H1 (cell line): ENCODE measurements around the gene DHRS7C. TPM values are rescaled to one million over a fixed set of nuclear protein-coding genes. Genes with fewer than 3 reads are reported as not detected.

Source experiments
- CTCF ChIA-PET: fragments of 300-600 bp; sonication (Branson Sonifier 250); formaldehyde crosslinking; loops from one replicate; lab custom pipeline; 2021; ENCODE audit not compliant: partially characterized antibody; lab: Charles Lee
- POLR2A ChIA-PET: fragments of 300-600 bp; sonication (Branson Sonifier 250); formaldehyde crosslinking; loops from one replicate; lab custom pipeline; 2021; ENCODE audit warnings: inconsistent platforms; ENCODE audit not compliant: partially characterized antibody; lab: Charles Lee
- DNase-seq, 2 experiments: peaks; one replicate each; pipeline versions ENCODE4 v3.0.0 to v3.0.0-alpha.2; 2010 to 2022; ENCODE audit warnings: low spot score in 2 of 2, low read depth in 1 of 2, mixed read lengths in 1 of 2
- FAIRE-seq: peaks from 2 replicates; lab custom pipeline; 2011; peaks lifted over from hg19 to GRCh38; lab: Jason Lieb, UNC
- H2AFZ ChIP-seq: 2 replicates; pipeline ENCODE4 v1.8.1; 2012; ENCODE audit warnings: low read length, inconsistent platforms
- H2AK5ac ChIP-seq: 2 replicates; pipeline ENCODE4 v1.6.1; 2013; ENCODE audit warnings: low read depth, low read length
- H2BK120ac ChIP-seq: replicated peaks from 2 replicates; pipeline ENCODE3; 2013; ENCODE audit warnings: low read depth, low read length, inconsistent platforms
- H2BK12ac ChIP-seq: 2 replicates; pipeline ENCODE4 v1.6.1; 2013; ENCODE audit warnings: low read depth, low read length
- H2BK15ac ChIP-seq: 2 replicates; pipeline ENCODE4 v1.6.1; 2013; ENCODE audit warnings: low read length
- H2BK20ac ChIP-seq: 2 replicates; pipeline ENCODE4 v1.6.1; 2013; ENCODE audit warnings: low read length
- H2BK5ac ChIP-seq: 2 replicates; pipeline ENCODE4 v1.6.1; 2013; ENCODE audit warnings: low read depth, low read length
- H3K14ac ChIP-seq: 2 replicates; pipeline ENCODE4 v1.6.1; 2013; ENCODE audit warnings: inconsistent platforms; ENCODE audit not compliant: insufficient read length
- H3K18ac ChIP-seq: 2 replicates; pipeline ENCODE4 v1.6.1; 2013; ENCODE audit warnings: low read length; ENCODE audit errors: extremely low read depth
- H3K23ac ChIP-seq: 2 replicates; pipeline ENCODE4 v1.6.1; 2013; ENCODE audit warnings: inconsistent platforms; ENCODE audit not compliant: insufficient read length
- H3K23me2 ChIP-seq: 2 replicates; pipeline ENCODE4 v1.6.1; 2013; ENCODE audit warnings: low read depth, low read length
- H3K27ac ChIP-seq: 2 replicates; pipeline ENCODE4 v1.6.1; 2011; ENCODE audit warnings: low read depth, low read length, inconsistent platforms
- H3K27me3 ChIP-seq, 4 experiments: replicated peaks in 1 of 4; 1 replicate in 1 of 4; 2 replicates in 3 of 4; pipeline versions ENCODE4 v1.6.1 to v1.8.1; 2011 to 2013; ENCODE audit warnings: low read length in 3 of 4, mild to moderate bottlenecking in 3 of 4, inconsistent platforms in 2 of 4, mixed read lengths in 2 of 4, moderate library complexity in 1 of 4; ENCODE audit not compliant: control insufficient read depth in 3 of 4, insufficient read depth in 3 of 4; ENCODE audit errors: extremely low read depth in 1 of 4
- H3K36me3 ChIP-seq, 4 experiments: 2 replicates each; pipeline versions ENCODE4 v1.6.1 to v1.8.1; 2011 to 2013; ENCODE audit warnings: mild to moderate bottlenecking in 4 of 4, low read length in 3 of 4, moderate library complexity in 2 of 4, control low read depth in 1 of 4, inconsistent platforms in 1 of 4; ENCODE audit not compliant: insufficient read depth in 4 of 4, control insufficient read depth in 2 of 4
- H3K4ac ChIP-seq: replicated peaks from 2 replicates; pipeline ENCODE3; 2013; ENCODE audit warnings: low read length, low read depth, mixed read lengths, inconsistent platforms; ENCODE audit not compliant: insufficient read length
- H3K4me1 ChIP-seq, 4 experiments: replicated peaks in 1 of 4; 1 replicate in 1 of 4; 2 replicates in 3 of 4; pipeline versions ENCODE4 v1.6.1 to v1.8.1; 2011 to 2013; ENCODE audit warnings: low read length in 3 of 4, inconsistent platforms in 2 of 4, mixed read lengths in 1 of 4; ENCODE audit not compliant: insufficient read depth in 4 of 4, control insufficient read depth in 3 of 4
- H3K4me2 ChIP-seq, 2 experiments: 2 replicates each; pipeline versions ENCODE4 v1.6.1 to v1.8.1; 2011 to 2013; ENCODE audit warnings: low read depth in 2 of 2, low read length in 2 of 2, control low read depth in 1 of 2, inconsistent platforms in 1 of 2, mild to moderate bottlenecking in 1 of 2; ENCODE audit not compliant: insufficient read depth in 1 of 2
- H3K4me3 ChIP-seq, 4 experiments: fragments of 200-600, 300-600 bp in 1 of 4; sonication (generic), shearing (Covaris generic), sonication (Bioruptor Twin) in 1 of 4; 2 replicates each; pipeline versions ENCODE4 v1.5.1 to v1.8.1; 2011 to 2016; ENCODE audit warnings: low read length in 4 of 4, low read depth in 3 of 4, control low read depth in 2 of 4, inconsistent platforms in 2 of 4, mild to moderate bottlenecking in 2 of 4, mixed read lengths in 1 of 4, moderate library complexity in 1 of 4; ENCODE audit not compliant: insufficient read depth in 2 of 4; ENCODE audit errors: extremely low read depth in 1 of 4
- H3K56ac ChIP-seq: replicated peaks from 2 replicates; pipeline ENCODE3; 2013; ENCODE audit warnings: low read depth, mild to moderate bottlenecking, mixed read lengths, low read length, inconsistent platforms; ENCODE audit not compliant: insufficient read length
- H3K79me1 ChIP-seq: 2 replicates; pipeline ENCODE4 v1.6.1; 2013; ENCODE audit warnings: low read depth, low read length, control low read depth
- H3K79me2 ChIP-seq, 2 experiments: 2 replicates each; pipeline versions ENCODE4 v1.6.1 to v1.8.1; 2012 to 2013; ENCODE audit warnings: low read length in 2 of 2, mild to moderate bottlenecking in 2 of 2, inconsistent platforms in 1 of 2; ENCODE audit not compliant: insufficient read depth in 2 of 2, control insufficient read depth in 1 of 2
- H3K9ac ChIP-seq, 4 experiments: replicated peaks in 1 of 4; 1 replicate in 1 of 4; 2 replicates in 3 of 4; pipeline versions ENCODE4 v1.6.1 to v1.8.1; 2011 to 2013; ENCODE audit warnings: low read depth in 3 of 4, low read length in 3 of 4, control low read depth in 2 of 4, mild to moderate bottlenecking in 2 of 4, moderate library complexity in 2 of 4, inconsistent platforms in 1 of 4; ENCODE audit errors: extremely low read depth in 1 of 4
- H3K9me3 ChIP-seq, 2 experiments: 2 replicates each; pipeline versions ENCODE4 v1.6.1 to v1.8.1; 2012 to 2013; ENCODE audit warnings: mild to moderate bottlenecking in 2 of 2, moderate library complexity in 2 of 2, control low read depth in 1 of 2, inconsistent platforms in 1 of 2, low read depth in 1 of 2, low read length in 1 of 2, mixed read lengths in 1 of 2; ENCODE audit not compliant: insufficient read depth in 2 of 2
- H4K20me1 ChIP-seq, 2 experiments: replicated peaks in 1 of 2; 2 replicates each; pipeline versions ENCODE3 to v1.8.1; 2011 to 2013; ENCODE audit warnings: inconsistent platforms in 2 of 2, low read length in 2 of 2, mild to moderate bottlenecking in 1 of 2; ENCODE audit not compliant: insufficient read depth in 2 of 2, control insufficient read depth in 1 of 2
- H4K5ac ChIP-seq: 2 replicates; pipeline ENCODE4 v1.6.1; 2013; ENCODE audit warnings: low read length, low read depth, mixed read lengths, inconsistent platforms; ENCODE audit not compliant: insufficient read length
- H4K8ac ChIP-seq: 2 replicates; pipeline ENCODE4 v1.8.0; 2013; ENCODE audit warnings: mild to moderate bottlenecking, moderate library complexity, low read length, inconsistent platforms; ENCODE audit not compliant: insufficient read depth; ENCODE audit errors: extremely low read depth
- H4K91ac ChIP-seq: replicated peaks from 2 replicates; pipeline ENCODE3; 2013; ENCODE audit warnings: low read length, mixed read lengths, inconsistent platforms; ENCODE audit not compliant: insufficient read length
- RNF2 ChIP-seq: fragments of 200-900, 300-1000 bp; sonication (generic); IDR thresholded peaks from 2 replicates; pipeline ENCODE4 v1.7.1; 2016; ENCODE audit warnings: borderline replicate concordance, low read depth, mild to moderate bottlenecking, antibody characterized with exemption, low read length; ENCODE audit not compliant: poor library complexity, severe bottlenecking; ENCODE audit errors: missing control alignments
- YY1 ChIP-seq: IDR thresholded peaks from 2 replicates; pipeline ENCODE4 v1.6.1; 2011; ENCODE audit warnings: low read depth, mild to moderate bottlenecking, low read length
- WGBS, 2 experiments: shearing (Covaris generic) in 1 of 2; methylation state at CpG; one replicate each; pipeline versions ENCODE4 v1.1.6 to v1.1.7; 2013 to 2015; ENCODE audit warnings: low lambda C conversion rate in 2 of 2, mixed read lengths in 2 of 2, inconsistent platforms in 1 of 2, low coverage in 1 of 2, missing lambda C conversion rate in 1 of 2; ENCODE audit not compliant: insufficient replicate concordance in 2 of 2, insufficient coverage in 1 of 2, insufficient read length in 1 of 2; ENCODE audit errors: extremely low coverage in 1 of 2, missing lambda C conversion rate in 1 of 2; 5-methylcytosine and 5-hydroxymethylcytosine counted together
- polyA plus RNA-seq, 7 experiments: library from polyadenylated mRNA; depleted of rRNA in 3 of 7; stranded (reverse) in 5 of 7; unstranded in 2 of 7; fragments of >200 nt in 5 of 7; fragments of 200-250 nt in 2 of 7; gene quantifications; 1 replicate in 5 of 7; 2 replicates in 1 of 7; 4 replicates in 1 of 7; pipeline versions ENCODE4 v1.2.1 to v1.2.3, GENCODE V29; 2011 to 2013; ENCODE audit warnings: missing spikeins in 2 of 7, mixed read lengths in 2 of 7
- total RNA-seq: library from RNA; stranded (reverse); fragmentation: NEBNext Ultra II Directional; extraction: Animal tissue kit (Norgen Biotek cat#: 25700); gene quantifications from 2 replicates; pipeline ENCODE4 v1.2.1, GENCODE V29; 2021

DHRS7C gene
- total and polyA plus RNA-seq, 2 of the 8 experiments (the other 6 are each of a cell fraction or from before 2014, with no cell fraction given): not detected

DNA sequence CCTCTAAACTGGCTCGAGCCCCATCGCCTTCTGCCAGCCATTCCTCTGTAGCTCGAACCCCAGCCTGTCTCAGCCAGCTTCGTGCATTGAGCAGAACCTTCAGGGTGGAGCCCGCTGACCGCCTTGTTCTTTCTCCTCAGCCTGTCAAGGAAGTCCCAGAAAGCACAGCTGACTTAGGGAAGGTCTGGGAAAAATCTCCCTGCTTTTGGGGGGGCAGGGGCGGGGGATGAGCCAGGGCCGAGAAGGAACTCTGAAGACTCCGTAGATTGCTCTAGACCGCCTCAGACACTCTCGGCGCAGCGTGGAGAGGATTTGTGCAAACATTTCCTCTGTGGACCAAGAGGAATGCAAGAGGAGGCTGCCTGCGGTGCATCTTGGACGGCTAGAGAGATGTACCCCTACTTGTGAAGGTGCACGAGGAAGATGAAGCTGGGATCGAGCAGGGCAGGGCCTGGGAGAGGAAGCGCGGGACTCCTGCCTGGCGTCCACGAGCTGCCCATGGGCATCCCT lies 34.3 kb upstream of the DHRS7C start, which contains the start of gene GLP2R:
GLP2R (plus strand) TSS at position 284 of the 510 bp plus-strand sequence; CDS start at position 424, 140 bp downstream.
- Histone ChIP-seq H3K79me1 (no peaks in the 10 kb centered on the region), H3K23me2 (peaks cover 2% of the 10 kb centered on the region; the same call in 1 of the 2 replicates), H3K36me3 (no peaks in the 10 kb centered on the region), H3K27me3 (no peaks in the 10 kb centered on the region), H4K8ac (peak within 1 kb of the TSS; percentile 73; the same call in 1 of the 2 replicates), H2BK5ac (no peak within 1 kb of the TSS), H3K18ac (no peak within 1 kb of the TSS), H2AFZ (no peak within 1 kb of the TSS), H3K9me3 (no peaks in the 10 kb centered on the region), H4K5ac (no peak within 1 kb of the TSS), H2BK20ac (no peak within 1 kb of the TSS), H3K4ac (no peak within 1 kb of the TSS), H3K23ac (no peak within 1 kb of the TSS), H4K20me1 (no peaks in the 10 kb centered on the region), H3K4me1 (peaks cover 0 to 2% (median 0%) of the 10 kb centered on the region in 4 experiments; a peak in 1 of 7 replicates), H3K27ac (no peak within 1 kb of the TSS), H2BK120ac (no peak within 1 kb of the TSS), H2BK12ac (no peak within 1 kb of the TSS), H2BK15ac (no peak within 1 kb of the TSS), H3K4me2 (no peak within 1 kb of the TSS), H3K79me2 (no peaks in the 10 kb centered on the region), H2AK5ac (no peak within 1 kb of the TSS), H3K4me3 (no peak within 1 kb of the TSS), H3K14ac (no peak within 1 kb of the TSS), H4K91ac (no peak within 1 kb of the TSS), H3K56ac (no peak within 1 kb of the TSS), H3K9ac (no peak within 1 kb of the TSS)
- no peak for TF ChIP-seq YY1
- TF ChIP-seq RNF2: no peak
- POLR2A ChIA-PET: no interaction called here
- FAIRE-seq: no peak
- 76% methylated on average over 21 of the region's 21 CpGs; no CpG with 5 or more reads in 1 of the 2 experiments for WGBS, 2 experiments
- CTCF ChIA-PET: interaction anchor here (0.7 to 1.5 kb wide), 3 partner anchors 9 to 52 kb away, joined by 3 to 6 read pairs (median 3); no protein-coding TSS in a partner anchor
- DNase-seq: no peak
